ENCODE results near the gene NAALADL2. TPM values are rescaled to one million over a fixed set of nuclear protein-coding genes. Genes with fewer than 3 reads are reported as not detected.
A peak's percentile ranks its signal among the peaks of the same experiment; 100 is the strongest.

NAALADL2 gene
- total RNA-seq, 1 donor: 23.5 TPM

DNA sequence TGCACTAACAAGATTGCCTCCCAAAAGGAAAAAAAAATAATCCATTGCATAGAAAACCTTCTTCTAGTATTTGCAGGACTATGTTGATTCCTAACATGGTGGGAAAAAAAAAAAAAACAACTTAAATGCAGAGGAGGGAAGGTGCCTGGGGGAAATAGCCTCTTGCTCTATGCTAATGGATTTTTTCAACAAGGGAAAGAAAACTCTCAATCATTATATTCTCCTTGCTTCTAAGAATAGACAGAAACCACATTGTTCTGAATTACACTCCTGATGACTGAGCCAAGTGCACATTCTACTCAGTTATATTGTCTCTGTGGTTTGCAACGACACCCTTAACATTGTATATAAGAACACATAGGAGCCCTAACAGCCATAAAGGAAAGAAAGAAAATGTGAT is 760.2 kb downstream of the NAALADL2 start:
- no peak for TF ChIP-seq CTCF (IDR thresholded peaks at IDR 0.05; ENCODE audit: extremely low read depth, low read depth, low read length)
- H3K79me2 ChIP-seq (ENCODE audit: insufficient read depth, low read length): no peaks in the 10 kb centered on the region
- no peak for DNase-seq (ENCODE audit: insufficient read length, low spot score, missing footprints)

DNA sequence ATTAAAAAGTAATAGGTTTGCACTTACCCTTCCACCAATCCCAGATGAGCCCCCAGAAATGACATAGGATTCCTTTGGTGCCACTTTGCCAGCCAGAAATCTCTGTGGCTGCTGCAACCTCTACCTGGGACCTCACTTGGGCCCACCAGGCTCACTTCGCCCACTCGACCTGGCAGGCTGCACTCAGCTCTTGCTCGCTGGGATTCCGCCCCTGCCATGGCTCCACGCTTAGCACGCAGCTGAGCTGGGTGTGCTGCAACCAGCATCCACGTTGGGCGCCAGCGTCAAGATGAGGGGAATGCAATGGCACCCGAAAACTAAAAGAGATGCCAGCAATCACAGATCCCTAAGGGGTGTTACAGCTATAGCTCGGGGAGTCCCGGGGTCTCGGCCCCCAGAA is 761.0 kb downstream of the NAALADL2 start:
- DNase-seq (ENCODE audit: insufficient read length, low spot score, missing footprints): no peak
- Histone ChIP-seq H3K4me1 (ENCODE audit: insufficient read depth, low read length) (no peaks in the 10 kb centered on the region), H3K36me3 (ENCODE audit: insufficient read depth, low read length) (no peaks in the 10 kb centered on the region), H3K27ac (ENCODE audit: low read depth, low read length) (no peak overlapping the region), H3K27me3 (ENCODE audit: insufficient read depth, low read length) (no peaks in the 10 kb centered on the region), H3K4me2 (ENCODE audit: insufficient read depth, low read length) (no peak overlapping the region), H2AFZ (ENCODE audit: low read length) (no peak overlapping the region), H3K4me3 (ENCODE audit: insufficient read depth, low read length) (no peak overlapping the region), H4K20me1 (ENCODE audit: insufficient read depth, low read length) (no peaks in the 10 kb centered on the region), H3K9me3 (ENCODE audit: low read depth, low read length) (no peaks in the 10 kb centered on the region), H3K79me2 (ENCODE audit: insufficient read depth, low read length) (no peaks in the 10 kb centered on the region)
- TF ChIP-seq CTCF (IDR thresholded peaks at IDR 0.05; ENCODE audit: extremely low read depth, low read depth, low read length): no peak

More for the DNA sequence above, 760.2 kb downstream of the NAALADL2 start:
- no peaks in the 10 kb centered on the region for H4K20me1 ChIP-seq (ENCODE audit: insufficient read depth, low read length)
- H3K4me1 ChIP-seq (ENCODE audit: insufficient read depth, low read length): no peaks in the 10 kb centered on the region
- H3K36me3 ChIP-seq (ENCODE audit: insufficient read depth, low read length): no peaks in the 10 kb centered on the region
- H3K4me2 ChIP-seq (ENCODE audit: insufficient read depth, low read length): no peak overlapping the region
- no peak overlapping the region for H2AFZ ChIP-seq (ENCODE audit: low read length)
- no peaks in the 10 kb centered on the region for H3K27me3 ChIP-seq (ENCODE audit: insufficient read depth, low read length)
- H3K4me3 ChIP-seq (ENCODE audit: insufficient read depth, low read length): no peak overlapping the region
- H3K27ac ChIP-seq (ENCODE audit: low read depth, low read length): no peak overlapping the region
- H3K9me3 ChIP-seq (ENCODE audit: low read depth, low read length): no peaks in the 10 kb centered on the region

DNA sequence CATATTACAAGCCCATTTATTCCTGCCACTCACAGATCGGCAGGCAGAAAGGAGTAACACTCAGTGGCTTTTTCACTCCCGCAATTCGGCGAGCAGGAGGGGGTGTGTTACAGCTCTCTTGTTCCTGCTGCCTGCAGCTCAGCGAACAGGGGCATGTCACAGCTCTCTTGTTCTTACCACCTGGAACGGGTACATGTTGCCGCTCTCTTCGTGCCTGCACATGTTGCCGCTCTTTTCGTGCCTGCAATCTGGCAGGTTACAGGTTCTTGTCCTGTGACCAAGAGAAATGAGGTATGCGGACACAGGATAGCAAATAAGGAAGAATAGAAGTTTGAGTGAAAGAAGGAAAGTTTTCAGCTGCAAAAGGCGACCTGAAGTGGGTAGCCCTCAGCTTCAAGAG is 761.4 kb downstream of the NAALADL2 start:
- Histone ChIP-seq H3K79me2 (ENCODE audit: insufficient read depth, low read length) (no peaks in the 10 kb centered on the region), H3K27ac (ENCODE audit: low read depth, low read length) (no peak overlapping the region), H4K20me1 (ENCODE audit: insufficient read depth, low read length) (no peaks in the 10 kb centered on the region), H3K4me2 (ENCODE audit: insufficient read depth, low read length) (no peak overlapping the region), H3K36me3 (ENCODE audit: insufficient read depth, low read length) (no peaks in the 10 kb centered on the region), H3K27me3 (ENCODE audit: insufficient read depth, low read length) (no peaks in the 10 kb centered on the region), H2AFZ (ENCODE audit: low read length) (no peak overlapping the region), H3K4me1 (ENCODE audit: insufficient read depth, low read length) (no peaks in the 10 kb centered on the region), H3K4me3 (ENCODE audit: insufficient read depth, low read length) (no peak overlapping the region), H3K9me3 (ENCODE audit: low read depth, low read length) (no peaks in the 10 kb centered on the region)
- peak; percentile 30 for DNase-seq (ENCODE audit: insufficient read length, low spot score, missing footprints)
- no peak for TF ChIP-seq CTCF (IDR thresholded peaks at IDR 0.05; ENCODE audit: extremely low read depth, low read depth, low read length)

GRCh38 chr3:175640958-175641357 is 781.8 kb downstream of the NAALADL2 start:
- H3K4me1 ChIP-seq (ENCODE audit: insufficient read depth, low read length): no peaks in the 10 kb centered on the region
- H3K27ac ChIP-seq (ENCODE audit: low read depth, low read length): no peak overlapping the region
- no peak for DNase-seq (ENCODE audit: insufficient read length, low spot score, missing footprints)
- H3K9me3 ChIP-seq (ENCODE audit: low read depth, low read length): no peaks in the 10 kb centered on the region
- no peak overlapping the region for H2AFZ ChIP-seq (ENCODE audit: low read length)
- no peak overlapping the region for H3K4me3 ChIP-seq (ENCODE audit: insufficient read depth, low read length)
- H3K79me2 ChIP-seq (ENCODE audit: insufficient read depth, low read length): no peaks in the 10 kb centered on the region
- H3K27me3 ChIP-seq (ENCODE audit: insufficient read depth, low read length): no peaks in the 10 kb centered on the region
- no peak for TF ChIP-seq CTCF (IDR thresholded peaks at IDR 0.05; ENCODE audit: extremely low read depth, low read depth, low read length)
- no peaks in the 10 kb centered on the region for H4K20me1 ChIP-seq (ENCODE audit: insufficient read depth, low read length)
- no peaks in the 10 kb centered on the region for H3K36me3 ChIP-seq (ENCODE audit: insufficient read depth, low read length)
- no peak overlapping the region for H3K4me2 ChIP-seq (ENCODE audit: insufficient read depth, low read length)

Data from osteoblast (primary cell).